Kidney tubule cell (primary cell): ENCODE data around the gene FCGBP.
"Not testable (repeated sequence)": the region's sequence is repeated elsewhere in the genome, so short reads cannot be mapped to it uniquely, and the experiment has no call there.

ENCODE experiments used
- DNase-seq: peaks from one replicate; pipeline ENCODE4 v3.0.0-alpha.2; 2018; ENCODE audit warnings: low spot score

FCGBP gene

GRCh38 chr19:39934584-39935363, at the start of gene FCGBP:
FCGBP (minus strand) TSS chr19:39934634.
- no peak for DNase-seq

- DNase-seq: no peak
These were observed 49.4 kb upstream of the FCGBP start for GRCh38 chr19:39983695-39984300.

GRCh38 chr19:39982883-39983282, 48.4 kb upstream of the FCGBP start:
- DNase-seq: no peak

DNA sequence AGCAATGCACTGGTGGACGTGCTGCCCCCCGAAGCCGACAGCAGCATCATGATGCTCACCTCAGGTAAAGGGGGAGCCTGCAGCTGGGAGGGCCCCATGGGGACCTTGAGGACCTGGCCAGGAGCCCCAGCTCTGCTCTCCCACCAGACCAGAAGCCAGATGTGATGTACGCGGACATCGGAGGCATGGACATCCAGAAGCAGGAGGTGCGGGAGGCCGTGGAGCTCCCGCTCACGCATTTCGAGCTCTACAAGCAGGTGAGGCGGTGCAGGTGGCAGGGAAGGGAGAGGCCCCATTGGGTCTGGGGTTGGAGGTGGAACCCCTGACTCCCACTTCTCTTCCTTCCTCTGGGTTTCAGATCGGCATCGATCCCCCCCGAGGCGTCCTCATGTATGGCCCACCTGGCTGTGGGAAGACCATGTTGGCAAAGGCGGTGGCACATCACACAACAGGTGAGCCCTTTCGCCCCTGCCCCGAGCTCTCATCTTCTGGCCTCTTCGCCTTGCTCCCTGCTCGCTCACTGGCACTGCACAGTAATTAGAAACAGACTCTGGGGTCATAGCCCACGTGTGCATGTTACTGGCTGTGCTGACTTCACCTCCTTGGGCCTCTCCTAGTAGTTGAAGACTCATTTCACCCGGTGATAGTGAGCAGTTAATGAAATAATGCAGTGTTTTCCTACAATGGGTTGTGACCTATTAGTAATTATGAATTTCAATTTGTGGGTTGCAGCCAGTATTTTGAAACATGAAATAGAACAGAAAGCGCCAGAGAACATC, 40.1 kb upstream of the FCGBP start:
- no peak for DNase-seq

DNA sequence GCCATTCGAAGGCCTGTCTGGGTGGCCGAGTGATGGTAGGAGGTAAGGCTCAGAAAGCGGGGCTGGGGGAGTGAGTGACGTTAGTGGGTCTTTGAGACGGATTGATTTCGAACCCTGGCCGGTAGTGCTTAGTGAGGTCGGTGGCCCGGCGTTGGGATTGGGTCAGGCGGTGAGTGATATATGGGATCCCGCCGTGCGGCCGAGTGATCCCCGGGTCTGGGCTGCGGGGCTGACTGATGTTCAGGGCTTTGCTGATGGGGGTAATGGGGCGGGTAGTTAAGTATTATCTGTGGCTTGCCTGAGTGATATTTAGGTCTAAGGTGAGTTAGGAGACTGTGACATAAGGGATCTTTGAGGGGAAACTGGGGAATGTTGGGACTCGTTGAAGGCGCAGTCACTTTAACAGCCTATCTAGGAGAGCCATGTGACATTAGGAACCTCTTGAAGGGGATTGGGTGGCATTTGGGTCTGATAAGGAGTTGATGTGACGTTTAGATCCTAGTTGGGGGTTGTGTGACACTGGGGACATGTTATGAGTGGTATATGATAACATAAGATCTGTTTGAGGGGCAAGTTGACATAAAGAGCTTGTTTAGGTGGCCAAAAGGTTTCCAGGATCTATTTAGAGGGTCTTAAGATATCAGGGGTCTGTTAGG, 37.1 kb upstream of the FCGBP start:
- no peak for DNase-seq

GRCh38 chr19:39970675-39971379, 36.4 kb upstream of the FCGBP start, which contains the start of gene PSMC4:
PSMC4 (plus strand) TSS chr19:39971165; CDS start chr19:39971203, 38 bp downstream.
- DNase-seq: peak; percentile 99

DNA sequence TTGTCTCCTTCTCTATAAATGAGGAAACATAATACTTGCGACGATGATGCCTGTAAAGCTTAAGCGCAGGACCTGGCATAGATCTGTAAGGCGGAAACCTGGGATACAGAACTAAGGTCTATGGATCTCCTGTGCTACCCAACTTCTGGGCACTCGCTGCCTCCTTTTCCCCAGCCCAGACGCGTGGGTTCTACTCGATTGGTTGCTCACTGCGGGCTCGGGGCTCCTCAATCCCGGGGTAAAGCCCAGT, 35.9 kb upstream of the FCGBP start:
- no peak for DNase-seq

GRCh38 chr19:39969681-39970424, 35.4 kb upstream of the FCGBP start:
- no peak for DNase-seq

DNA sequence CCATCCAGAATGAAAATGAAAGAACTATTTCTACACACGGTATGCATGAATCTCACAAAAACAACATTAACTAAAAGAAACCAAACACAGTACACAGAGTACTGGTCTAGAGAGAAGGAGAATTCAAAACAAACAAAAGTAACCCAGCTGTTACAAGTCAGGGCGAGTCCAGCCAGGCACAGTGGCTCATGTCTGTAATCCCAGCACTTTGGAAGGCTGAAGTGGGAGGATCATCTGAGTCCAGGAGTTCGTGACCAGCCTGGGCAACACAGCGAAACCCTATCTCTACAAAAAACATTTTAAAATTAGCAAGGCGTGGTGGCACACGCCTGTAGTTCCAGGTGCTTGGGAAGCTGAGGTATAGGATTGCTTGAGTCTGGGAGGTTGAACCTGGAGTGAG, 34.8 kb upstream of the FCGBP start:
- no peak for DNase-seq

DNA sequence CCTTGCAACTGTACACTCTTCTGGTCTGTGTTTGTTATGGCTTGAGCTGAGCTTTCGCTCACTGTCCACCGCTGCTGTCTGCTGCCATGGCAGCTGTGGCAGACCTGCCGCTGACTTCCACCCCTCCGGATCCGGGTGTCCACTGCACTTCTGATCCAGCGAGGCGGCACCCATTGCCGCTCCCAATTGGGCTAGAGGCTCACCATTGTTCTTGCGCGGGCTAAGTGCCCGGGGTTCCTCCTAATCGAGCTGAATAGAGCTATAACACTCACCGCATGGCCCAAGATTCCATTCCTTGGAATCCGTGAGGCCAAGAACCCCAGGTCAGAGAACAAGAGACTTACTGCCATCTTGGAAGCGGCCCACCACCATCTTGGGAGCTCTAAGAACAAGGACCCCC, 34.4 kb upstream of the FCGBP start:
- no peak for DNase-seq

- DNase-seq: no peak
These were observed 33.1 kb upstream of the FCGBP start for GRCh38 chr19:39967561-39967960.

GRCh38 chr19:39966617-39967016, 32.2 kb upstream of the FCGBP start:
- DNase-seq: no peak

DNA sequence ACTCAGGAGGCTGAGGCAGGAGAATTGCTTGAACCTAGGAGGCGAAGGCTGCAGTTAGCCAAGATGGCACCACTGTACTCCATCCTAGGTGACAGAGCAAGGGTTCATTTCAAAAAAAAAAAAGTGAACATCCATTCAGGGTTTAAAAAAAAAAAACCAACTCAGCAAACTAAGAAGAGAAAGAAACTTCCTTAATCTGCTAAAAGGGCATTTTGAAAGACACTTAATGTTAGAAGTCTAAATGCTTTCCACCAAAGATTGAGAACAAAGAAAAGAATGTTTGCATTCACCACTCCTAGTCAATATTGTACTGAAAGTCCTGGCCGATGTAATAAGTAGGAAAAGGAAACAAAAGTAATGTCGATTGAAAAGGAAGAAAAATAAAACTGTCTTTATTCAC, 29.5 kb upstream of the FCGBP start:
- DNase-seq: no peak

- not testable (repeated sequence) for DNase-seq
These were observed 25.0 kb upstream of the FCGBP start for GRCh38 chr19:39959407-39959806.

DNA sequence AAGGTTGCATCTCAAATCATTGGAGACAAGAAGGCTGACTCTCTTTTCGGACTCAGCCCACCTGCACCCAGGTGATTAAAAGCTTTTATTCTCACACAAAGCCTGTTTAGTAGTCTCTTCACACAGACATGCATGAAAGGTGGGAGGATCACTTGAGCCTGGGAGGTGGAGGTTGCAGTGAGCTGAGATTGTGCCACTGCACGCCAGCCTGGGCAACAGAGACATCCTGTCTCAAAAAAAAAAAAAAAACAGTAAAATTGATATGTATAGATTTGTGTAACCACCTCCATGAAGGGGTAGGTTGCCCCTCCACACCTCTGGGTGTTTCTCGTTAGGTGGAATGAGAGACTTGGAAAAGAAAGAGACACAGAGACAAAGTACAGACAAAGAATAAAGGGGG, 24.5 kb upstream of the FCGBP start:
- DNase-seq: not testable (repeated sequence)

DNA sequence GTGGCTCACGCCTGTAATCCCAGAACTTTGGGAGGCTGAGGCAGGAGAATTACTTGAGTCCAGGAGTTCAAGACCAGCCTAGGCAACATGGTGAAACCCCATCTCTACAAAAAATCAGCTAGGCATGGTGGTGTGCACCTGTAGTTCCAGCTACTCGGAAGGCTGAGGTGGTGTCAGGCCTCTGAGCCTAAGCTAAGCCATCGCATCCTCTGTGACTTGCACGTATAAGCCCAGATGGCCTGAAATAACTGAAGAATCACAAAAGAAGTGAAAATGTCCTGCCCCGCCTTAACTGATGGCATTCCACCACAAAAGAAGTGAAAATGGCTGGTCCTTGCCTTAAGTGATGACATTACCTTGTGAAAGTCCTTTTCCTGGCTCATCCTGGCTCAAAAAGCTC, 23.5 kb upstream of the FCGBP start:
- DNase-seq: not testable (repeated sequence)

DNA sequence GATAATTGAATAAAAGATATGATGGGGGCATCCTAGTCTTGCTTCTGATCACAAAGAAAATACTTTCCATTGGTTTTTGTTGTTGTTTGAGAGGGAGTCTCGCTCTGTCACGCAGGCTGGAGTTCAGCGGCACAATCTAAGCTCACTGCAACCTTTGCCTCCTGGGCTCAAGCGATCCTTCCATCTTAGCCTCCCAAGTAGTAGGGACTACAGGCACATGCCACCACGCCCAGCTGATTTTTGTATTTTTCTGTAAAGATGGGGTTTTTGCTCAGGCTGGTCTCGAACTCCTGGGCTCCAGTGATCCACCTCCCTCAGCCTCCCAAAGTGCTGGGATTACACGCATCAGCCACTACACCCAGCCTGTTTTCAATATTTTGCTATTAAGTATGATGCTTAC, 19.5 kb upstream of the FCGBP start:
- no peak for DNase-seq

DNA sequence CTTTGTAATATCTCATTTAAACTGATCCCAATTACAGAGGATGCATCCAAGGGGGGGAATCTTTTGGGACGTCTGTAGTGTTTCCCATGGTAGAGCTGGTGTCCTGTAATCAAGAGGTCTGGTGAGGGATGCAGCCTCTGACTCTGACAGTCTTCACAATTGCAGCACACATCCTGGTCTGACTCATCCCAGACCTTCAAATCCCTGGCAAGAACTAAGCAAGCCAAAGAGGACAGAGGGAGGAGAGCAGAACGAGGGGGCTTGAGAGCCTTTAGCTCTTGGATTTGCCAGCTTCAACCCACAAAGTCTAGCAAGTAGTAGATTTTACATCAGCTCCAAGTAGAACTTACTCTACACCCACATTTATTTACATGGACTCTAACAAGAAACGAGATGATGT, 17.3 kb upstream of the FCGBP start:
- peak; percentile 68 for DNase-seq

GRCh38 chr19:39951065-39951650, 16.7 kb upstream of the FCGBP start:
- no peak for DNase-seq

DNA sequence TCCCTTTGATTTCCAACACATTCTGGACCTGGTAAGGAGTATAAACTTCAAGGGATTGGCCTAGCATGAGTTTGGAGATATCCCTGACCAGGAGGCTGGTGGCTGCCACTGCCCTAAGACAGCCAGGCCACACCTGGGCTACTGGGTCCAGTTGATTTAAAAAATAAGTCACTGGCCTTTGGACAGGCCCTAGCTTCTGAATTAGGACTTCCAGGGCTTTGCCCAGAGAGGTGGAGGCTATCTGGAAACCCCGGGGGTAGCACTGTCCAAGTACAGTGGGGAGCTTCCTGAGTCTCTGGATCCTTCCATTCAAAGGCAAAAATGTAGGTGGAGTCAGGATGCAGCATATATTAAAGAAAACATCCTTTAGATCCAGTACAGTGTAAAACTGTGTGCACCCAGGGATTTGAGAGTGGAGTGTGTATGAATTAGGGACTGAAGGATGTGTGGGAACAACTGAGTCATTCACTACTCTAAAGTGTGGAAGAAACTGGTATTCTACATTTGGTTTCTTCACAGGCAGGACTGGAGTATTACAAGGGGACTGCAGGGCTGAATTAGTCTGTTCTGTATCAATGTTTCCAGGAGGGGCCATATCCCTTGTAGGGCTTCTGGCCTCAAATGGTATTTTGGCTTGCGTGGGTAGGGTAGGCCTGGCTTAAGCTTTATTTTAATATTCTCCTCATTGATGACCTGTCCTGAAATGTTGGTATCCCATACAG, 14.8 kb upstream of the FCGBP start:
- DNase-seq: no peak
